MM.1S (cell line): ENCODE data around the gene APOBEC3H.

Source experiments
- CTCF ChIP-seq: fragments of 300-600 bp; sonication (generic); IDR thresholded peaks from 2 replicates; pipeline ENCODE4 v1.5.1; 2016; ENCODE audit warnings: antibody characterized with exemption, low read length, mixed read lengths
- EZH2 ChIP-seq: fragments of 300-600 bp; sonication (generic); optimal IDR thresholded peaks from 2 replicates; pipeline ENCODE3; 2017; ENCODE audit warnings: low read depth, mild to moderate bottlenecking, antibody characterized with exemption, low read length, mixed read lengths

- no peak for TF ChIP-seq EZH2
- TF ChIP-seq CTCF: no peak
Observed at GRCh38 chr22:39150848-39151215, 53.8 kb downstream of the APOBEC3H start.
